ENCODE data around the gene SGMS1.

- TF ChIP-seq ZNF274 (IDR thresholded peaks at IDR 0.05; ENCODE audit: low read depth, low read length) (no peak), YY1 (IDR thresholded peaks at IDR 0.05; ENCODE audit: insufficient read depth, insufficient read length) (no peak)
Observed at GRCh38 chr10:50452603-50453002, 171.2 kb downstream of the SGMS1 start.

All from NT2/D1 (cell line).